AG04449 (cell line): Measurements from ENCODE around the gene MYO7A.

Experiments
- CTCF ChIA-PET: fragments of 350-600 bp; formaldehyde crosslinking; extraction: SDS; loops from one replicate; lab custom pipeline; 2021; ENCODE audit warnings: antibody characterized with exemption; lab: Yijun Ruan, JAX
- POLR2A ChIA-PET: fragments of 400-600, 350-600 bp; formaldehyde crosslinking; extraction: SDS; loops from one replicate; lab custom pipeline; 2020; ENCODE audit warnings: antibody characterized with exemption, inconsistent platforms; lab: Yijun Ruan, JAX
- DNase-seq: peaks from one replicate; pipeline ENCODE4 v3.0.0-alpha.2; 2010; ENCODE audit warnings: low read depth, low spot score
- H3K4me3 ChIP-seq: 2 replicates; pipeline ENCODE4 v1.5.1; 2011; ENCODE audit warnings: low read depth, mild to moderate bottlenecking, control low read depth, low read length
- TF ChIP-seq, protein P1 (sequence below): IDR thresholded peaks from one replicate; pipeline ENCODE4 v1.5.1; 2011; ENCODE audit warnings: mild to moderate bottlenecking, moderate library complexity, low read length, control low read depth, inconsistent platforms; ENCODE audit not compliant: insufficient read depth; ENCODE audit errors: missing control alignments

Gene MYO7A

GRCh38 chr11:77125695-77126094 is 2.4 kb upstream of the MYO7A start:
- CTCF ChIA-PET, result interaction anchor here (0.6 to 13.5 kb wide), 12 partner anchors 10 to 493 kb away, joined by 3 to 209 read pairs (median 34); no protein-coding TSS in a partner anchor
- POLR2A ChIA-PET, result no interaction called here

DNA sequence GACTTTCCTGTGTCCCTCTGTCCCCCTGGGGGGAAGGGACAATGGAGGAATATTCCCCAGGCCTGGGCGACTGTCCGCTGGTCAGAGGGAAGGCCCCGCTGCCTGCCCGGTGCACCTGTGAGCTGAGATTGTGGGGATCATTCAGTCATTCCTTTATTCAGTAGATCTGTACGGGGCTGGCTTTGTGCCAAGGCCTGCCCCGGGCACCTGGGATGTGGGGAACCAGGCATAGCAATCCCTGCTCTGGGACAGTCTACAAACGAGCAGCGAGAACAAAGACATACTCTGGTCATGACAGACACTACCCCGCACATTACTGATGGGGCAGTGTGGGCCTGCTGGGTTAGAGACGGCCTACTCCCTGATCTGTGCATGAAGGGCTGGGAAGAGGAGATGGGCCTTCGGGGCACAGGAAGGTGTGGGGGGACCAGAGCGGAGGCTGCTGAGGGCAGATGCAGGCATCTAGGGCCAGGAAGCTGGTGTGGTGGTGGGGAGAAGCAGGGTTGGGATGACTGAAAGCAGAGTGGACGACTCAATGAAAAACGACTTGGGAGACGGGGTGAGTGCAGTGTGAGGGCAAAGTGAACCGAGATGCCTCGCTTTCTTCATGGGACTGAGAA is 1.8 kb upstream of the MYO7A start:
- no peak for DNase-seq
- POLR2A ChIA-PET, result no interaction called here
- no peak overlapping the region for H3K4me3 ChIP-seq
- CTCF ChIA-PET, result interaction anchor here (0.9 to 13.5 kb wide), 33 partner anchors 10 to 492 kb away, joined by 3 to 209 read pairs (median 12); partner anchors contain the start of gene OMP
- TF ChIP-seq, protein P1, sequence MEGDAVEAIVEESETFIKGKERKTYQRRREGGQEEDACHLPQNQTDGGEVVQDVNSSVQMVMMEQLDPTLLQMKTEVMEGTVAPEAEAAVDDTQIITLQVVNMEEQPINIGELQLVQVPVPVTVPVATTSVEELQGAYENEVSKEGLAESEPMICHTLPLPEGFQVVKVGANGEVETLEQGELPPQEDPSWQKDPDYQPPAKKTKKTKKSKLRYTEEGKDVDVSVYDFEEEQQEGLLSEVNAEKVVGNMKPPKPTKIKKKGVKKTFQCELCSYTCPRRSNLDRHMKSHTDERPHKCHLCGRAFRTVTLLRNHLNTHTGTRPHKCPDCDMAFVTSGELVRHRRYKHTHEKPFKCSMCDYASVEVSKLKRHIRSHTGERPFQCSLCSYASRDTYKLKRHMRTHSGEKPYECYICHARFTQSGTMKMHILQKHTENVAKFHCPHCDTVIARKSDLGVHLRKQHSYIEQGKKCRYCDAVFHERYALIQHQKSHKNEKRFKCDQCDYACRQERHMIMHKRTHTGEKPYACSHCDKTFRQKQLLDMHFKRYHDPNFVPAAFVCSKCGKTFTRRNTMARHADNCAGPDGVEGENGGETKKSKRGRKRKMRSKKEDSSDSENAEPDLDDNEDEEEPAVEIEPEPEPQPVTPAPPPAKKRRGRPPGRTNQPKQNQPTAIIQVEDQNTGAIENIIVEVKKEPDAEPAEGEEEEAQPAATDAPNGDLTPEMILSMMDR, result no peak

More at GRCh38 chr11:77125695-77126094, 2.4 kb upstream of the MYO7A start:
- no peak for DNase-seq
- no peak overlapping the region for H3K4me3 ChIP-seq
- TF ChIP-seq, protein P1, result no peak

DNA sequence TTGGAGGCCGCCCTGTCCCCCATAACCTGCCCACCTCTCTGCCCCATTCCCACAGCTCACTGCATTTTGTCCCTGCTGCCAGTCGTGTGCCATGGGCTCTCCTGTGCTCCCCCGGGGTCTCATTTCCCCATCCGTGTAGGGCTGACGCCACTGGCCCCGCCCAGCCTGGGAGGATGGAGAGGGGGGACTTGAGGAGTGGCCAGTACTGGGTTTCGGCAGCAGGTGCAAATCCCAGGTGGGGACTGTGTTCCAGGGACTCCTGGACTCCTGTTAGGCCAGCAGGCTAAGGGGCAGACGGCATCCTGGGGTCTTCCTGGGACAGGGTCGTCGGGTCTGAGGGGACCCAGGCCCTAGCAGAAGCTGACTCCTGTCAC is 1.2 kb upstream of the MYO7A start:
- ChIA-PET POLR2A (interaction anchor here (0.6 kb wide), 1 partner anchor 79 kb away, joined by 5 read pairs; no protein-coding TSS in a partner anchor), CTCF (interaction anchor here (0.6 to 13.5 kb wide), 53 partner anchors 9 to 492 kb away, joined by 3 to 209 read pairs (median 5); partner anchors contain the start of gene OMP)
- H3K4me3 ChIP-seq, result peak overlapping the region; percentile 60
- no peak for DNase-seq
- TF ChIP-seq, protein P1, result no peak

DNA sequence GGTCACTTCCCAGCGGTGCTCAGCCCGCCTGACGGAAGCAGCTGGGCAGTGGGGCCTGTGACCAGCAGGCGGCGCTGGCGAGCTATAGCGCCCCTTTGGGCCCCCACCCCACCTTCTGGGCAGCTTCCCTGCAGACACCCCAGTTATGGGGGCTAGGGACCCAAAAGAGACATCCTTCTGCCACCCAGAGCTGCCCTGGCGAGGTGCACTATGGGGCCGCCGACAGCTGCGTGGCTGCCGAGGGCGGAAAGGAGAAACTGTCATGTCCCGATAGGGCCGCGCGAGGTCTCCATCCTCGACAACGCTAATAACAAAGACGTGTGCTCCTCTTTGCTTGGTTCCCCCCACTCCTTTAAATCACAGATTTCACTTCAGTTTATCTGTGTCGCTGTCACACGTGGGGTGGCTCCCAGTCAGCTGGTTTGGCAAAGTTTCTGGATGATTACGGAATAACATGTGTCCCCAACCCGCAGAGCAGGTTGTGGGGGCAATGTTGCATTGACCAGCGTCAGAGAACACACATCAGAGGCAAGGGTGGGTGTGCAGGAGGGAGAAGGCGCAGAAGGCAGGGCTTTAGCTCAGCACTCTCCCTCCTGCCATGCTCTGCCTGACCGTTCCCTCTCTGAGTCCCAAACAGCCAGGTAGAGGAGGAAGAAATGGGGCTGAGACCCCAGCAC is 673 bp upstream of the MYO7A start:
- TF ChIP-seq, protein P1, result peak; percentile 94
- POLR2A ChIA-PET, result interaction anchor here (0.6 kb wide), 1 partner anchor 80 kb away, joined by 5 read pairs; no protein-coding TSS in a partner anchor
- CTCF ChIA-PET, result interaction anchor here (0.6 to 13.5 kb wide), 55 partner anchors 9 to 491 kb away, joined by 3 to 209 read pairs (median 5); partner anchors contain the start of gene OMP
- H3K4me3 ChIP-seq, result peak overlapping the region; percentile 60
- no peak for DNase-seq

GRCh38 chr11:77129069-77129841 is 1.2 kb downstream of the MYO7A start:
- TF ChIP-seq, protein P1, result no peak
- ChIA-PET POLR2A (no interaction called here), CTCF (interaction anchor here (1.2 to 13.5 kb wide), 10 partner anchors 7 to 489 kb away, joined by 3 to 209 read pairs (median 38); no protein-coding TSS in a partner anchor)
- no peak for DNase-seq
- H3K4me3 ChIP-seq, result no peak overlapping the region
